NCI-H2029 (cell line): ENCODE data around the gene DGKG.
A peak's percentile ranks its signal among the peaks of the same experiment; 100 is the strongest.

ENCODE experiments used
- DNase-seq: peaks from one replicate; lab custom pipeline; 2025; lab: John Stamatoyannopoulos, UW

The DGKG gene

DNA sequence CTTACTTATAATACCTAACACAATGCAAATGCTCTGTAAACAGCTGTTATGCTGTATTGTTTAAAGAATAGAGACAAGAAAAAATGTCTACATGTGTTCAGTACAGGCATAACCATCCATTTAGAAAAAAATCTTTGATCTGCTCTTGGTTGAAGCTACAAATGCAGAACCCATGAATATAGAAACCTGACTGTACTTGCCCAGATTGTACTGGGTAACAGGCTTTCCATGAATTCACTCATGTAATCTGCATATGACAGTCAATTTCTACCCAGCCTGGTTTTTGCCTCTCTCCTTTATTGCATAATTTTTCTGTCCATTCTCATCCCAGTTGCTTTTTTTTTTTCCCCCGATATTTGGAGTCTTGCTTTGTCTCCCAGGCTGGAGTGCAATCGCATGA lies 190.5 kb downstream of the DGKG start:
- no peak for DNase-seq

DNA sequence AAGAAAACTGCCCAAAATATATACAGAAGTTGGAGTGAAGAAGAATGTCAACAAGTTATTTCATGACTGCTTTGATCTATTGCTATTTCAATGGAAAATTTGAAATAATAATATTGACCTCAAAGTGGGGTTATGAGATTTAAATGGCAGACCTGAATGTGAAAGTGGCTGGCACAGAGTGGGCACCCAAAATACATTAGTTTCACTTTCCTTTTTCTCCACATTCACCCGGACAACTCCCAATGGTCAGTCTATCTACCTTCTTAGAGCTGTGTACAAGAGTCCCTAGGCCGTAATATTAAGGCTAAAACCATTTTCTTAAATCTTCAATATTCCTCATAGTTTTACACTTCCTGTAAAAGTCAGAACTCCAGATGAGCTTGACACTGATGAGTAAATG lies 191.5 kb downstream of the DGKG start:
- no peak for DNase-seq

DNA sequence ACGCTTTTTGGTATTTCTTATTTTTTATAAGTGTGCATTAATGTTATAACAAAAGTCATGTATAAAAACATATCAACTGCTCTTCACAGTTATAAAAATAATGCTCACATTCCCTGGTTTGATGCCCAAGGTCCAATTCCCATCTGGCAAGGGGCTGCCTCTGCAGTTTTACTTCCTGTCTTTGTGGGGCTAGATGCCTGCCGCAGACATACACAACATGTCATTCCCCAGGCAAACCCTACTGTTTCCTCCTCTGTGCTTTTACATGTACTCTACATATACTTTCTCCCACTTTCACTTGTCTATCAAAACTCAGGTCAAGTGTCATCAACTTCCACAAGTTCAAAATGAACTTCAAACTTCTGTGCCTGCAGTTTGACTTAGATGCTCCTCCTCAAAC lies 192.7 kb downstream of the DGKG start:
- no peak for DNase-seq

DNA sequence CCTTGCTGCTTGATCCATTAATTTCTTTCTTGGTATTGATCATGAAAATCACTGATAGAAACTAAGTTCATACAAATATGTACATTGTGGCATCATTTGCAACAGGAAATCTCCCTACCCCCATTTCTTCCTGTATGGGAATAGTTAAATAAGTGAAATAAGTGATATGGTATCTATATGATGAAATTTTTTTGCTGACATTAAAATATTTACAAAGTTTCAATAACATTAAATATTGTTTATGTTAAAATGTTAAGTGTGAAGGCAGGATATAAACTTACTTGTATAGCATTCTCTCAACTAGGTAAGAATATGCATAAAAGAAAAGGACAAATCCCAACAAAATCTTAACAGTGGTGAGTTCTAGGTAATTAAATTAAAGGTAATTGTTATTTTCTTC lies 193.1 kb downstream of the DGKG start:
- DNase-seq, result no peak

DNA sequence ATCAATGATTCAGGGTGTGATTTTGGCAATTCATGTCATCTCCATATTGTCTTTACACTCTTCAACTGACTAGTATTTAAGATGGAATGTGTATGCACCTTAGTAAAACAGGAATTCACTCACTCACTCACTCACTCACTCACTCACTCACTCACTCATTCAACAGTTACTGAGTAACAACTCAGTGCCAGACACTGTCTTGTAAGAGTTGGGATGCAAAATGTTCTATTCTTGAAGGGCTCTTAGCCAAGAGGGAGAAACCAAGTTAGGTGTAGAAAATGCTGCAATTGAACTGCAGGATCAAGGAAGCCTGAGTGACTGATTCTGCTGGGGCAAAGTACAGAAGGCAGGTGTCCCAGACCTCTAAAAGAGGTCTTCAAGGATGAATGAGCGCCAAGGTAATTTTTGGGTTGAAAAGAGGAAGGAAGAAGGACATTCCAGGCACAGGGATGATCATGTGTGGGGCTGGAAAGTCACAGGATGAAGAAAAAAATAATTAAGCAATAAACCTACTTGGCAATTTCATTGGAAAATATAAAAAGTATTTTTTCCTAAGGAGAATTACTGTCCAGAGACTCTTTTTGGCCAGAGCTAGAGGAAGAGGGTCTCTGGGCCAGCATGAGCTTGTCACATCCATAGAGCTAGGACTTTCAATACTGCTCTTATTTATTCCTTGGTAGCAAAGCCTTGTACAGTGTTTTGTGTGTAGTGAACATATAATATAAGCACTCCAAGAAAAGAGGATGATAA lies 194.2 kb downstream of the DGKG start:
- DNase-seq, result no peak

DNA sequence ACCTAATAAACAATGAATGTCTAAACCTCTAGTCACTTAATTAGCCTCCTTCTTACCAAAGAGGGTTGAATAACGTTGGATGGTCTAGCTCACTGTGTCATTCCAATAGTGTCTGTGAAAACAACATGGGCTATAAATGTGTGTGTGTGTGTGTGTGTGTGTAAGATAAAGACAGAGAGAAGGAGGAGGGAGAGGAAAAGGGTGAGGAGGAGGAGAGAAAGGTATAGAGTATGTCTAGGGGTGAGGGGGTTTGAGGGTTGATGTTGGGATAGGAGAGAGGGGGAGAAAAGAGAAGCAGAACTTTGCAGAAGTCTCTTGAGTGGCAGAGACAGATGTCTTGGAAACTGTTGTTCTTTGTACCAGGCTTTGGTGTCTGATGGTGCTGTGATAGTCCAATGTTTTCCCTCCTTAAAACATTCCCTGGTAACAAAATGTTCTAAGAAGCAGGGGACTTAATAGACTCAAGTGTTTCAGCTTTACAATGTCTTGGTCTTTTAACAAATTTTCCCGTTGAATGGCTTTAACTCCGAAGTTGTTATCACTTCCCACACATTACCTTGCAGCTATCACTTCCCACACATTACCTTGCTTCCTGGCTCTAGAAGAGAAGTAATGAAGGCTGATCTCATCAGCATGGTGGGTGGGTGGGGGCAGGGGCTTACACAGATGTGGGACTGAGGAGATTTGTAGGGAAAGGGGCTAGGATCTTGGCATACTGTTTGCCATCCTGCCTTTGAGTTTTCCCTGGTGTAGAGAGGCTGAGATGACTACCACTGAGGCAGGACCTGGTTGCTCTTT lies 195.3 kb downstream of the DGKG start:
- DNase-seq, result no peak

DNA sequence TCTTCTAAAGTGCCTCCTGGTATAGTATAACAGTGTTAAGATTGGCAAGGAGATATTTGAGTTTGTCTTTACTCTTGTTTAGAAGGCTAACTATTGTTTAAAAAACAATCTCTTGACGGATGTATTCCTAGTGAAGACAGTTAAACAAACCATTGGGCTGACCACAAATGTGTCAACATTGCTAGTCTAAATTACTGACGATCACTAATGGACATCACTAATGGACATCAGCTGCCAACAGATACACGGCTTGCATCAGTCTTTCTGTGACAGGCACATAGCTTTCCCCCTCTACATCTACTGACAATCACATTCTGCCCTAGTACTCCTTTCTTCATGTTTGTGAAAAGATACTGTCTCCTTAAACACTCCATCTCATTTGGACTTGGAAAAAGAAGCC lies 196.0 kb downstream of the DGKG start:
- peak; percentile 18 for DNase-seq

DNA sequence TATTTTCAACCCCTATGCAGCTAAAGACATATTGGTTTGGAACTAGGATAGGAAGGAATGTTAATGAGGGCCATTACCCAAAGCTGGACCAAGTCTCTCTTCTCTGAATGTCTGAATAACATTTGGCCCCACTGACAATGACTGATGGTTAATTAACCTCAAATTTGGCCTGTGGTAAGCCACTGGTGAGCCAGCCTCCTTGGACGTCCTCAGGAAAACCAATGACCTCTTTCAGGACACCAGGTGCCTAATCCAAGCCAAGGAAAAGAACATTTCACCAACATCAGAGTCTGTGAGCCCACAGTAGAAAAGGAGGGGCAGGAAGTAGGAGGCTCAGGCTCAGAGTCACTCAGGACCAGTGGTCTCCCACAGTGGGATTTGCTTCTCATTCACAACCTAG lies 196.7 kb downstream of the DGKG start:
- DNase-seq, result no peak

DNA sequence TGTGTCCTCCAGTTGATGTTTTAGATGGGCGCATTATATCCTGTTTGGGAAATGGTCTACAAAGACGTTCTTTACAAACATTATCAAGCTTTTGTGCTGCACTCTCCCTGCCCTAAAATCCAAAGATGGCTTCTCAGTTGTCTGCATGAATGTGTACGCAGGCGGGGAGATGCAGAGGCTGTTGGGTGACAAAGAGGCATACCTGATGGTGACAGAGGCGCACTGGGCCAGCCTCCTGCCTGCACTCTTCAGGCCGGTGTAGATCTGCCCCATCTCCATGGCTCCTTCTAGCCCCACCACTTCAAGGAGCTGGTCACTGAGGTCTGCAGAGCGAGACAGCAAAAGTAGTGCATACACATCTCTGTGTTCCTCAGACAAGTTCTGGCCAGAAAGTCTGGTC lies 197.3 kb downstream of the DGKG start:
- DNase-seq, result no peak

DNA sequence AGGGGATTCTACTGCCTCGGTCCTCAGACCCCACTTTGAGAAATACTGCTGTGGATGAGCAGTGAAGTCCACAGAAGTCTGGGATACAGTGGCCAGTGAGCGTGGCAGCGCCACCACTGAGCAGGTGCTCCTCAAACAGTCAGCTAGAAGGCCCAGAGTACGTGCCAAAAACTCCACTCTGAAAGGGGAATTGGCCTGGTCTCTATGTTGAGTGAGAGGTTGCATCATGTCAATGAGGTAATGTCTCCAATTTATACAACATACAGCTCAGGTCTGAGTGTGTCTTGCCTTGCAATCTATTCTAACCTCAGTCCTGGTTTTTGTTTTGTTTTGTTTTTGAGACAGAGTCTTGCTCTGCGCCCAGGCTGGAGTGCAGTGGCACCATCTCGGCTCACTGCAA lies 199.8 kb downstream of the DGKG start:
- DNase-seq, result peak; percentile 9

DNA sequence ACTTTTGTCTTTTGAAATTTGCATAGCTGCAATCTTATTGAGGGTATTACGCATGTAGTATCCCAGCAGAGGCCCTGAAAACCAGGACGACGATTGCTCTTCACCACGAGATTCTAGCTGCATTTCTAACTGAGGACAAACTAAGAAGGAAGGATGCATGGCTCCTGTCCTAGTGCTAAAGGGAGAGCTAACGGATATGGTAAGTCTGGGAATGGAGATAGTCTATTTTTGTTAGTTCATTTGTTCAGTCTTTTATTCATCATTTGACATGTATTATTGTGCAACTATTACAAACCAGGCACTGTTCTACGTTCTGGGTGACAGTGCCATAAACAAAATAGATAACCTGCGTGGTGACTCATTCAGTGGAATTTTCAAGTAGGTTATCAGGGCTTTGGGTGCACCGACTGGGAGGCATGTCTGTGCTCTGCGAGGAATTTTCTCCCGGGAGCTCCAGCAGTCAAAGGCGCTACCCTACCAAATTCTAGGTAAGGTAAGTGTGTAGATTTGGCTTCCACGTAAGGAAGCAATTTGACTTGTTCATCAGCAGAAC lies 201.3 kb downstream of the DGKG start:
- DNase-seq, result no peak

DNA sequence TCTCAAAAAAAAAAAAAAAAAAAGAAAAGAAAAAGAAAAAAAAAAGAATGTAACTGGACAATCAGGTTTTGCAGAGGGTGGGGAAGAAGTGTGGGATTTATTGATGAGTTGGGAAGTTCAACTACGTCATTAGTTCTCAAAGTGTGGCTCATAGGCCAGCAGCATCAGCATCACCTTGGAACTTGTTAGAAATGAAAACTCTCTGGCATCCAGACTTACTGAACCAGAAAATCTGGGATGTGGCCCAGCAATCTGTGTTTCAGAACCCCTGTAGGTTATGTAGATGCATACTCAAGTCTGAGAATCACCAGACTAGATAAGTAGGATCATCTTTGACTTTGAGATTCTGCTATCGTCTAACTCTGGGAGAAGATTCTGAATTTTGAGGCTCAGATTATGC lies 207.4 kb downstream of the DGKG start:
- no peak for DNase-seq

DNA sequence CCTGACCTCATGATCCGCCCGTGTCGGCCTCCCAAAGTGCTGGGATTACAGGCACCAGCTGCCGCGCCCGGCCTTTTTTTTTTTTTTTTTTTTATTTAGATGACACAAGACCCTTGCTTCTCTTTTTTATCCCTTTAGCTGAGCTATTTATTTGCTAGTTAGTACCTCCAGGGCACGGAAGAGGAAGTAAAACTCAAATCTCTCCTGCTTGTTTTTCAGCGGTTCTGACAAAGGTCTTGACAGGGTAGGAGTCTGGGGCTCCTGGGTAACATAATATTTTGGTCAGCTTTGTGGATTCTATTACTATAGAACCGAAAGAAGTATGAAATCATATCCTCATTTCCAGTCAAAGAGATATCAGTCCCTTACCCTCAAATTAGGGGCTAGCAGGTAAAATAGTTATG lies 209.1 kb downstream of the DGKG start:
- no peak for DNase-seq

DNA sequence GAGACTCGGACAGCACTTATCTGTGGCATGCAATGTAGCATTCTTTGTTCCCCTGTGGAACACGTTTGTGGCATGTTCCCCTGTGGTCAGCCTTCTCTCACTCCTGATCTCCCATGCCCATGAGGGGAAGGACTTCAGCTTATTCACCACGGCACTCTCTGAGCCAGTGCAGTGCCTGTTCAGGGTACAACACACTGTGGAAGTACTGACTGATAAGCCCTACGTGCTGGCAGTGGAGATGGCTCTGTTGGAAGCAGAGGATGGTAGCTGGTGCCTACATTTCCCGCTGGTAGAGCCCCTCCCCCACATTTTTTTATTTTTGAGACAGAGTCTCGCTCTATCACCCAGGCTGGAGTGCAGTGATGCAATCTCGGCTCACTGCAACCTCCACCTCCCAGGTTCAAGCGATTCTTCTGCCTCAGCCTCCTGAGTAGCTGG lies 209.7 kb downstream of the DGKG start:
- no peak for DNase-seq

DNA sequence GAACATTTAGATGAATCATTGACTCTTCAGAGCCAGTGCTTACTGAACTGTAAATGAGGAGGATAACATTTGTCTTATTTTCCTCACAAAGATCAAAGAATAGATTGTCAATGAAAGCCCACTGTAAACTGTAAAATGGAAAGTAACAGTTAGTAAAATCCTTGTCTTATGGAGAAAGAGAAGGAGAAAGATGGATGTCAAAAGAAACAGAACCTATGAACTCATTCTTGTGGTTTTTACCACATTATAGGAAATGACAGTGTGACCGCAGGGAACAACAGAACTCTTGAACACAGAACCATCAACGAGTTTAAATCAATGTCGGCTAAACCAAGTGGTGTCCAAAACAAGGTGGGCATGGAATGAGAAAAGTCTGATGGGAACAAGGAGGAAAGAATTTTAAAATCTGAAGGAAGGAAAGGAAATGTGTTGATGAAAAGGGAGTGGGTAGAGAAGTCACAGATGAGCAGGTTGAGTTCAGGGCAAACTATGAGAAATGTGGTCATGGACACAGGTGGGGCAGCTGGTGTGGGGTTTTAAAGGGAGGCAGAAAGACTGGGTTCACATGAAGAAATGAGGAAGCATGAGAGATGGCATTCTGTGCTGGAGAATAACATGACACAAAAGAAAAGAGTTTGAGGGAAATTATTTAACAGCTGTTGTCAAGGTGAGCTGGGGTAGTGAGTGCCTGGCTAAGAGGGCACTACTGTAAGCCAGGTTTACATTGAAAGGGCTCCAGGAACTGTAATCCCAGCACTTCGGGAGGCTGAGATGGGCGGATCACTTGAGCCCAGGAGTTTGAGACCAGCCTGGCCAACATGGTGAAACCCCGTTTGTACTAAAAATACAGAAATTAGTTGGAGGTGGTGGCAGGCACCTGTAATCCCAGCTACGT lies 210.7 kb downstream of the DGKG start:
- no peak for DNase-seq

DNA sequence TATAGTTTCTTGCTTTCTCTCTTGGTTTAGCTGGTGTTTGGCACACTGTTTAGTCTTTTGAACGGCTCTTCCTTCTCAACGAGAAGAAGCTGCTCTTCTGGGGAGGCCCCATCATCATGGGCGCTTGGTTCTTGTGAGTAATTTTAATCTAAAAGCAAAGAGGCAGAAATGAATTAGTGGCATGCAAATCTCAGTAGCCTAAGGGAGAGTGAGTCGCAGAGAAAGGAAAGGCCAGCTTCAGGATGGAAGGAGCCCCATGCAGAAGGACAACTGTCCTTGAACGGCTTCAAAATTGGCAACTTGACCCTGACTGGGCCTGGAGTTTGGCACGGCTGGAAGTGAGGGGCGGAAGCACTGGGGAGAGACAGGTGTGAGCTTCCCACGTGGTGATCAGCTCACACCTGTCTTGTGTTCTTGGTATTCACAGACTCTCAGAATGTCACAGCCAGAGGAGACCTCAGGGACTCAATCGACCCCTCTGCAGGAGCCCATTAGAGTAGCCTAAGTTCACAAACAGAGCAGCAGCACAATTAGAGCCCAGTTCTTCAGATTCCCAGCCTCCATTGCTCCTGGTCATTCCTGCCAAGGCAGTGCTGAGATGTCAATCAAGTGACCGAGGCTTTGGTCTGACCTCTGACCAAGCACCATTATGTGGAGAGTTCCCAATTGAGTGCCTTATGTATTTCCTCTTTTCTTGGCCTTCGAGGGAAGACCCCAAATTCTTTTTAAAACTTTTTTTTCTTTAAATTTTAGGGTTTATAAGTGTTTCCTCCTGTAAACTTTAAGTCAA lies 211.8 kb downstream of the DGKG start:
- DNase-seq, result no peak

DNA sequence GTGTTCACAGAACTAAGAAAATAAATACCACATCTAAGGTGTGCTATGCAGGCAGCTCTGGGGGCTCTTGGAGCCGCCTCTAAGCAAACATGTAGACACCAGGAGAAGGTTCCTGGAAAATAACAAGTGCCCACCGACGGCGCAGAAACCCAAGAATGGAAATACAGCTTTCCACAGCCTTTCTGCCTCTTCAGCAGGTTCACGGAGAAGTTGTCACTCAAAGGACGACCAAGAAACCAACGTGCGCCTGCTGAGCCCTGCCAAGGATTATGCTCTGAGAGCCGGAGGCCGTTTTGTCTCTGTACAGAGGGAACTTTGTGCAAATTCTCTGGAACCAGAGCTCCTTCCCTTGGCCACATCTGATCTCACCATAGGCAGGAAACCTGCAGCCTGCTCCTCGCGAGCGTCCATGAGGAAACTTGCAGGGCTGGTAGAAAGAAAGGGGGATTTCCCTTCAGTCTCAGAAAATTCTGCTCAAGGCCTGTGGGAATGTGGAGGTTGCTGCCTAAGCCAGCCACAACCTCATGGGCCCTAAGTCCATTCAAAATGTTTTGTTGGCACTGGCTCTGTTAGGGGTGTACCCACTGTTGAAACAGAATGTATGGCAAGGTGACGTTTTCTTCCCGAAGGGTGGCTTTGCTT lies 212.6 kb downstream of the DGKG start:
- DNase-seq, result no peak

DNA sequence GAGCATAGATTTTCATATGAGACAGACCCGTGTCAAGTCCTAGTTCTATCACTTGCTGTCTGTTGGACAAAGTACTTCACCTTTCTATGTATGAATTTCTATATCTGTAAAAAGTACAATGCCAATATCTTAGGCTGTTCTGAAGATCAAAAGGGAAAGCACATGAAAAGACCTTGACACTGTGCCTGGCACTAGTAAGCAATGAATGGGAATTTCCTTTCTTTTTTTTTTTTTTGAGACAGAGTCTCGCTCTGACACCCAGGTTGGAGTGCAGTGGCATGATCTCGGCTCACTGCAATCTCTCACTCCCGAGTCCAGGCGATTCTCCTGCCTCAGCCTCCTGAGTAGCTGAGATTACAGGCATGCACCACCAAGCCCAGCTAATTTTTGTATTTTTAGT lies 217.8 kb downstream of the DGKG start:
- DNase-seq, result no peak

DNA sequence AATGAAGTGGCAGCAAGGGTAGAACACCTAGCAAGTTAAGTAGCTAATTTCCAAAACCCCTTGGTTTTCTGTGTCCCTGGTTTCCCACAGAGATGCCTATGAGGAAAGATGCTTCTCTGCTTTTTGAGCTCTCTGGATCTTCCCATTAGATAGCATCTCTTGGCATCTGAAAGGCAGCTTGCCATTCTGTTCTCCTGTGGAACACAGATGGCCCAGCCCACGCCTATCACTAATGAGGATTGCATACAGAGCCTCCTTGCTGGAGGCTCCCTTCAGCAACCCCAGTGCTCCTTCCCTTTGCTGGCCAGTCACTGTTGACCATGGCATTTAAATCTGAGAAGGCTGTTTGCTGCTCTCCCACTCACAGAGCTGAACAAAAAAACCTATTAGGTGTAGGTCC lies 218.8 kb downstream of the DGKG start:
- DNase-seq, result no peak

DNA sequence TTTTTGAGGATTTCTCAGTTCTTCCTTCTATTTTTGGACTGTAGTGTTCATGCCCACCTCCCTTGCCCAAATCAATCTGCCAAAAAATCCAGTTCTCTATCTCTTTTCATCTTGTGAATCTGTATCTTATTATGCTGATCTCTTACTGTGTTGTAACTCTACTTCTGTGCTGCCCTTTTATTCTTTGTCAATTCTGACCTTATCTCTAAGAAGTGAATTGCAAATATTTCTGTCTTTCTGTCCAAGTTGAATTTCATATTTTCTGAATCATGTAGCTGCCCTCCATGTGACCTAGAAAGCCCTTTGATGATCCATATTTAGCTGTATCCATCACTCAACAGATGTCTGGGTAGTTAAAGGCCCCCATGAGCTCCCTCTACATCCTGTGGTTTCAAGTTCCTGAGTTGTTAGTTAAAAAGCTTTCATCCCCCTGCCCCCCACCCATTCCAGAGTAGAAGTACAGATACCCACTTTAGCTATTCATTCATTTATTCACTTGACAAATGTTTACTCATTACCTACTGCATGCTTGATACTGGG lies 219.6 kb downstream of the DGKG start:
- DNase-seq, result no peak

DNA sequence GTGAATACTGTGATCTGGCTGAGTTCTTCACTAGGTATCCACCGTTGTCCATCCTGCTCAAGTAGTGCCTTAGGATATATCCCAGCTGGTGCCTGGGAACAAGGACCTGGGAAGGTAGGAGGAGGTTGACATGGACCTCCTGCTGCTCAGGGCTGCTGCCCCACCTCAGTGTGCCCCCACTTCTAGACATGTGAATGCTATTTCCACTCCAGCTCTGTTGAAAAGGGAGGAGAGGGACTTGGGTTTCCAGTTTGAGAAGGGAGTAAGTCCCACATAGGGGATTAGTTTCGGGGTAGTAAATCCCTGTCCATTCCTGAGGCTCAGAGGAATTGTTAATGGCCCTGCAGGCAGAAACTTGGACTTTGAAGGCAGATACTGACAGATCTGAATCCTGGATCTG lies 220.2 kb downstream of the DGKG start:
- no peak for DNase-seq
